SK-N-SH (cell line): ENCODE measurements around the gene ABHD3.

Source experiments
- CTCF ChIP-seq: fragments of 200-600 bp; sonication (generic); IDR thresholded peaks from 2 replicates; pipeline ENCODE4 v1.6.1; 2017; ENCODE audit warnings: antibody characterized with exemption, mild to moderate bottlenecking, moderate library complexity
- JUND ChIP-seq: IDR thresholded peaks from 2 replicates; pipeline ENCODE4 v1.4.0; 2012

GRCh38 chr18:21660078-21660477 is 44.5 kb downstream of the ABHD3 start:
- TF ChIP-seq CTCF (no peak), JUND (no peak)
